NOMO-1 (cell line): ENCODE measurements around the gene KLF13.

Experiments used
- DNase-seq, 2 experiments: peaks; one replicate each; lab custom pipeline; 2025; ENCODE audit not compliant: unreplicated experiment in 2 of 2; lab: John Stamatoyannopoulos, UW

KLF13 gene

DNA sequence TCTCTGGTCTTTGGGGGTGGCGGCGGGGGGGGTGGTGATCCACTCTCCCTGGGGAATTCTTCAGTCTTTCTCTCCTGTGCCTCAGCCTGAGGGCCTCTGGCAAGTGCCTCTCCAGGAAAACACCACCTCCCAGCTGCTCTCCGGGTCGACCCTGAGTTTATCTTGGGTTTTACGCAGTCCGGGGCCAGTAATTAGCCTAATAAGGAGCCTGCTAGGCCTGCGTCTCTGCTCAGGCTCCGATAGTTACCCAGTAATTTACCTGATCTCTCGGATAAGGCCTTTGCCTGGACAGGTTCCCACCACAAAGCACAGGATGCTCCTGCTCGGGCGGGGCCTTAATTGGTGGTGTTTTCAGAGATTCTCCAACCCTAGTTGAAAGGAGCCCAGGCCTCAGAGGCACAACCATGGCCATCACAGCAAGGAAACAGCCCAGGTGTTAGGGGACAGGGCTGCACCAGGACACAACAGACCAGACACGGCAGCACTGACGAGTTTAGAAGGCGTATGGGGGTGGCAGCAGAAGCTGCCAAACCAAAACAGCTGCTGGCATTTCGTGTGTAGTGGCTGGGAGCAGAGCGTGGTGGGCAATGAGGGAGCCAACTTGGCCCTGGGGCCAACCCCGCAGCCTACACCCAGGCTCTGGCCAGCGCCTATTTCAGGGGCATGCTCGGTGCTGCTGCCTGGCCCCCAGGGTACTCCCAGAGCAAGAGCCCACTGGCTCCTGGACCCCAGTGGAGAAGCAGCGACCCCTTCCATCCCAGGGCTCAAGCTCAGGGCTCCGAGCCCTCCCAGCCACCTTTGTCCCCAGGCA is 71.4 kb downstream of the KLF13 start:
- no peak for DNase-seq

GRCh38 chr15:31398677-31399301 is 72.2 kb downstream of the KLF13 start:
- no peak for DNase-seq

- no peak for DNase-seq
Observed at GRCh38 chr15:31399544-31400171, 73.0 kb downstream of the KLF13 start.

DNA sequence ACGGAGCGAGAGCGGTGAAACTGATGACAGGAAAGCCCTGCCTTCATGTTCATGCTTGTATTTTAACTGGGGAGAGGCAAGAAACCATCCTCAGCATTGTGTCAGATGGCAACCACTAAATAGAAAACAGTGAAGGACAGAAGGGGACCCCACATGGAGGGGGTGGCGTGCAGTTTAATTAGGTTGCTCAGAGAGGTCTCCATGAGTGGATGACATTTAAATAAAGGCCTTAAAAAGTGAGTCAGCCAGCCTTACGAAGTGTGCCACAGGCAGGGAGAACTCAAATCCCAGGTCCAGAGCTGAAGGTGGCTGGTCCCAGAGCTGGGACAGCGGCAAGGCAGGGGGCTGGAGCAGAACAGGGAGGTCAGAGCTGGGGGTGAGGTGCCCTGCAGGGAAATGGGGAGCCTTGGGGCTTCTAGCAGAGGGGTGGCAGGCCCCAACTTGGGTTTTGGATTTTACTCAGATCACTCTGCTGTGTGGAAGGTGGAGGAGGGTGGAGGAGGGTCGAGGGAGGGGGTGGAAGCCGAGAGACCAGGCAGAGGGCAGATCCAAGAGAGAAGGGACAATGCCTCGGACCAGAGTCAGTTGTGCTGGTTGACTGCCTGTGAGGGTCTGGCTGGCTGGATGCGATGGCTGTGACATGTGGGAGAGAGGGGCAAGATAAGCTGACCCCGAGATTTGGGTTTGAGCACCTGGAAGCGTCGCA is 73.7 kb downstream of the KLF13 start:
- no peak for DNase-seq

DNA sequence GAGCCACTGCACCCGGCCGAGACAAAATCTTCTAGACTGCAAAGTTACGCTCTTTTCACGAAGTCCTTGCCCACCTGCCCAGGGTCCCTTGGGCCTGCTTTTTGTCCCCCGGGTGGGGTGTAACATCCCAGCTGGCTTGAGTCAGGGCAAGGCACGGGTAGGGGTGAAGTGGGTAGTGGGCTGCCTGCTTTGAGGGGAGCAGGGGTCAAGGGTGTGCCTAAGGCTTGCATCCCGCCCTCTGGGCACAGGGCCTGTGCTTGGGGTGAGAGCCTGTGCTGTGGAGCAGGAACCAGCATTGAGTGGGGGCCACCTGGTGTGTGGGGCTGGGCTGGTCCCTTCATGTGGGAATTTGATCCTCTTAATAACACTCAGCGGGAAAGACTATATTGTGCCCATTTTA is 74.6 kb downstream of the KLF13 start:
- no peak for DNase-seq

GRCh38 chr15:31402003-31402402 is 75.4 kb downstream of the KLF13 start:
- DNase-seq, result no peak

DNA sequence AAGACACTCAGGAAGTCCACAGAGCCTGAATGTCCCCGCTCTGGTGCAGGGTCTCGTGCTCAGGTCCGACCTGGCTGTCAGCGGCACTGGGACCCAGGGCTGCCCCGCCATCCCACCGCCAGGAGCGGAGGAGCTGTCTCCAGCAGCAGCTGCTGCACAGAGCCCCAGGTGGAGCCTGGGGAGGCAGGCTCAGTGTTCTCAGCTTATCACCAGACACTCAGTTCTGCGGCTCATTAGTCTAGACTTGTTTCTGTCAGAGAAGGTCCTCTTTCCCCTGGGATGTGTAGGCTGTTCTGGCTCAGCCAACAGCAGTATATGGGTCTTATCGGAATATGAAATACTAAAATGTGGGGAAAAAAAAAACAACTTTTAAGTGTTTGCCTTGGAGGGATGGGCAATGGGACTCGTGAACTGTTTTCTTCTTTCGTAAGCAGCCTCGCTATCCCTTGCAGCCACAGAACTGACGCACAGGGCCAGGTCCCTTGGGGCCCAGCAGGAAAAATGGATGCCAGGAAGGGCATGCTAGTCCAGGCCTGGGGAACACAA is 75.9 kb downstream of the KLF13 start:
- DNase-seq, result no peak

DNA sequence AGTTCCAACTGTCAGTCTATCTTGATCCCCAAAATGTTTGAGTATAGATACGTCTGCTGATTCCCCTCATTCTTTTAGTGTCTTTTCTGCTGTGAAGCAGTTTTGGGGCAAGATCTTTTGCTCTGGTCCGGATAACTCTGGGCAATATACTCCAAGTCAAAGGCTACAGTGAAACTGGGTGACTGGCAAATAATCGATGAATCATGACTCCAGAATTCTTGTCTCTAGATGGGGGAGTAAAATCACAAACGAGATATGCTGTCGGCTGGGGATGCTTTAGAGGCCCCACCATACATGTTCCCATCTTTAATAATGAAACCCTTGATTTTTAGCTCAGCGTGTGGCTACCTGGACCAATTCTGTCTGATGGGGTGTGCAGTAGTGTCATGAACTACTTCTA is 76.5 kb downstream of the KLF13 start:
- DNase-seq, result no peak

DNA sequence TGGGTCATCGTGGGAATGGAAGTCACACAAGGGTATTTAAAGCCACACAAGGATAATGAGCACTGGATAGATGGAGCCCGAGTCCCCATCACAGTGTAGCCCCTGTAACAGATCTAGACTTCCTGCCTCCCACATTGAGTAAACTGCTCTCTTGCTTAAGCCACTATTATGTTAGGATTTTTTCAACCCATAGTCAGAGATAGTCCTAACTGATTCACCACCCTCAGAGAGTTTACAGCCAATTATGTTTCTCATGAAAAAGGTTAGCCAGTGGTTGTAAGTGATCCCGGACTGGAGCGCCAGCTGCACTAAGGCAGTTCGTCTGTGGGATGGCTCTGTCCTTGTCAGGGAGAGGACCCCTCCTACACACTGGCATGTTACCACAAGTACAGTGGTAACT is 77.0 kb downstream of the KLF13 start:
- DNase-seq, result no peak

GRCh38 chr15:31404345-31404744 is 77.7 kb downstream of the KLF13 start:
- DNase-seq, result no peak

DNA sequence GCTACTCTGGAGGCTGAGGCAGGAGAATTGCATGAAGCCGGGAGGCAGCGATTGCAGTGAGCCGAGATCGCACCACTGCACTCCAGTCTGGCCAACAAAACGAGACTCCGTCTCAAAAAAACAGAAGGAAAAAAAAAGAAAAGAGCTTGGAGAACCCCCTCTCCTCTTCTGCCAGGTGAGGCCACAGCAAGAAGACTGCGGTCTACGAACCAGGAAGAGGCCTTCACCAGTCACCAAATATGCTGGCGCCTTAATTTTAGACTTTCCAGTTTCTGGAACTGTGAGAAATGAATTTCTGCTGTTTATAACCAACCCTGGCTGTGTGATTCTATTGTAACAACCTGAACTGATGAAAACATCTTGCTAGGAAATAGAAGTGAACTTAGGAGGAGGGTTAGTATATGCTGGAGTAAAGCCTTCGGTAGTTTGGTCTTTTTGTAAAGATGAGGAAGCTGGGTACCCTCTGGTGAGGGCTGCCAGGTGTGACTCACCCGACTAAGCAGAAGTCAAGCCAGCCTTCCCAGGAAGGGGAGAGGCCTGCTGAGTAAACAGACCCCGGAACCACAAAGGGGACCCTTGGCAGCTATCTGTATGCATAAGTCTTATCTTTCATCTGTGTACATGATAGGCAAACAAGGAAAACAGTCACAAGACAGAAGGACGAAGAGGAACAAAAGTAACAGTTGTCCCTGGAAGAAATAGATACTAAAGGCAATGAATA is 78.7 kb downstream of the KLF13 start:
- peak; percentile 33 to 39 for DNase-seq

DNA sequence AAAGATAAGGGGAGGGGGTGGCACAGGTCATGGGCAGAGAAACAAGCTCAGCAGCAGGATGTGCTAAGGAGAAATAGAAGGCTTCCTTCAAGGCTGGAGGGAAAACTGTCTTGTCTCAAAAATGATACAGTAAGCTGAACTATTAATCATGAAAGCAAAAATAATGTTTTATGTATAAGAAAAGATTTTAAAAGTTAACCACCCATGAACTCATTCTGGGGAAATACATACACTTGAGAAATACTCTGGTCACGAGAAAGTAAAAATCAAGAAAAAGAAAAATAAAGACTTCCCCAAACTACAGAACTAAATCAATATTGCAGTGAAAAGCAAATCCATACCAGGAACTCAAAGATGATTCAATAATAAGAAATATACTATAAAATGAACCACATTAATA is 80.7 kb downstream of the KLF13 start:
- DNase-seq, result no peak

DNA sequence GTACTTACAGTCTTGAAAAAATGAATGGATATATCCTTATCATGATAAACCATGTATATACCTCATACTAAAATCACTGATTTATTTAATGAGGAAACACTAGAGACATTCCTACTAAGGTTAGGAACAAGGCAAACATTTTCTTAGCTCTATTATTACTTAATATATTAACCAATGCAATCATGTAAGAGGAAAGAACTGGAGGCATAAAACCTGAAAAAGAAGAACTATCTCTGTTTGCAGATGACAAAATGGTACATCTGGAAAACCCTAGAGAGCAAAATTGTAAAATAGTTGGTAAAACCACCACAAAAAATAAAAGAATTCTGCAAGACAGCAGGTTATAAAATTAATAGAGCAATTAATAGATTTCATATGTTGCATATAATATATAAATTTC is 81.2 kb downstream of the KLF13 start:
- DNase-seq, result no peak

GRCh38 chr15:31408724-31409123 is 82.1 kb downstream of the KLF13 start:
- DNase-seq, result no peak

DNA sequence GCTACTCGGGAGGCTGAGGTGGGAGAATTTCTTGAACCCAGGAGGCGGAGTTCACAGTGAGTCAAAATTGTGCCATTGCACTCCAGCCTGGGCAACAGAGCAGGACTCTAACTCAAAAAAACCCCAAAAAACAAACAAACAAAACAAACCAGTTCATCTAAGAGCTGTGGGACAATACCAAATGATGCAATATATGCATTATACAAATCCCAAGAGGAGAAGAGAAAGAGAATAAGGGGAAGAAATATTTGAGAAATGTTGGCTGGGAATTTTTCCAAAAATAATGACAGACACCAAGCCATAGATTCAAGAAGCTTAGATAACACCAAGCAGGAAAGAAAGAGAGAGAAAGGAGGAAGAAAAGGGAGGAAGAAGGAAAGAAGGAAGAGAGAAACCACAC is 82.5 kb downstream of the KLF13 start:
- no peak for DNase-seq

- DNase-seq, result peak in 1 of 2 experiments; percentile 33
Observed at GRCh38 chr15:31412824-31413223, 86.2 kb downstream of the KLF13 start.

DNA sequence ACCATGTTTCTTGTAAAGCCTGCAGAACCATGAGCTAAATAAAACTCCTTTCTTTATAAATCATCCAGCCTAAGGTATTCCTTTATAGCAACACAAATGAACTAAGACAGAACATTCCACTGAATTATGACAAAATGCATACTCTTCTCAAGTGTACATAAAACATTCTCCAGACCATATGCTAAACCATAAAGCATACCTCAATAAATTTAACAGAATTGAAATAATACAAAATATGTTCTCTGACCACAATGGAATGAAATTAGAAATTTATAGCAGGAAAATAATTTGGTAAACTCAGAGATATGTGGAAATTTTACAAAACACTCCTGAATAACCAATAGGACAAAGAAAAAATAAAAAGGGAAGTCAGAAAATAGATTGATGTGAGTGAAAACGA is 88.6 kb downstream of the KLF13 start:
- no peak for DNase-seq

DNA sequence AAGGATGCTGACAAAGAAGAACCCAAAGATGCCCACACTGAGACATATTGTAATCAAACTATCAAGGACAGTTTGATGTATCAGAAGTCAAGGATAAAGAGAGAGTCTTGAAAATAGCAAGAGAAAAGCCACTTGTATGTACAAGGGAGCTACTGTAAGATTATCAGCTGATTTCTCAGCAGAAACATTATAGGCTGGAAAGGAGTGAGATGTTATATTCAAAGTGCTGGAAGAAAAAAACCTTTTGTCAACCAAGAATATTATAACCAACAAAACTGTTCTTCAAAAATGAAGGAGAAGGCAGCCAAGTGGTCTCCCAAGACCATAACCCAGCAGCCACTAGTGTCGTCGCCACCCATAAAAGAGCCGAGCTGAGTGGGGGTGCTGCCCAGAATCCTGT is 93.2 kb downstream of the KLF13 start:
- no peak for DNase-seq

- peak in 1 of 2 experiments; percentile 3 for DNase-seq
Observed at GRCh38 chr15:31427411-31427810, 100.8 kb downstream of the KLF13 start.
